Measurements from ENCODE around the gene HTRA1.

- TF ChIP-seq SUZ12 (IDR thresholded peaks at IDR 0.05; ENCODE audit: extremely low read depth, insufficient read depth, insufficient read length) (no peak), ZNF274 (IDR thresholded peaks at IDR 0.05; ENCODE audit: low read depth, low read length) (no peak), YY1 (IDR thresholded peaks at IDR 0.05; ENCODE audit: insufficient read depth, insufficient read length) (no peak)
Observed at GRCh38 chr10:122531939-122532338, 70.6 kb downstream of the HTRA1 start.

Data from NT2/D1 (cell line).